K562 (cell line): ENCODE measurements around the gene SMNDC1. TPM values are rescaled to one million over a fixed set of nuclear protein-coding genes. Genes with fewer than 3 reads are reported as not detected.

Experiments used
- CREBBP ChIP-seq: IDR thresholded peaks from one replicate; pipeline ENCODE4 v1.6.1; 2012; ENCODE audit warnings: low read depth, mild to moderate bottlenecking, control low read depth, inconsistent platforms, low read length
- DACH1 ChIP-seq: fragments of 450-650 bp; IDR thresholded peaks from 2 replicates; pipeline ENCODE4 v1.6.1; 2018; ENCODE audit not compliant: partially characterized antibody
- EZH2 ChIP-seq: IDR thresholded peaks from 2 replicates; pipeline ENCODE4 v1.6.1; 2012; ENCODE audit warnings: low read depth, mild to moderate bottlenecking, inconsistent platforms, low read length, borderline replicate concordance
- NCOA2 ChIP-seq, 2 experiments: fragments of 450-650 bp; IDR thresholded peaks; 2 replicates each; pipeline ENCODE4 v1.6.1; 2018; ENCODE audit warnings: mild to moderate bottlenecking in 2 of 2, moderate library complexity in 1 of 2; ENCODE audit not compliant: partially characterized antibody in 2 of 2
- POLR2A ChIP-seq: fragments of 450-650 bp; conservative IDR thresholded peaks from 2 replicates; pipeline ENCODE4 v1.6.1; 2016
- PRMT5 ChIP-seq: sonication (generic); formaldehyde crosslinking; IDR thresholded peaks from 2 replicates; pipeline ENCODE4 v1.5.0; 2020; ENCODE audit warnings: missing genetic modification reagents
- ZNF133 ChIP-seq: fragments of 250-450 bp; sonication (Bioruptor Pico); IDR thresholded peaks from 2 replicates; pipeline ENCODE4 v1.4.0; 2020; ENCODE audit warnings: mild to moderate bottlenecking
- ZNF444 ChIP-seq: fragments of 250-450 bp; sonication (Bioruptor Pico); IDR thresholded peaks from 2 replicates; pipeline ENCODE4 v1.4.0; 2020; ENCODE audit warnings: mild to moderate bottlenecking, moderate library complexity
- ZNF830 ChIP-seq: fragments of 250-450 bp; sonication (Bioruptor Pico); IDR thresholded peaks from 2 replicates; pipeline ENCODE4 v1.5.0; 2021; ENCODE audit warnings: mild to moderate bottlenecking
- polyA plus RNA-seq, 8 experiments: library from polyadenylated mRNA; depleted of rRNA in 4 of 8; stranded (reverse) in 5 of 8; unstranded in 3 of 8; fragments of >200 nt; fragmentation: Nextera tagmentation in 2 of 8; fragmentation: Illumina TruSeq in 1 of 8; extraction: Ambion mirVana in 2 of 8; extraction: Trizol in 1 of 8; gene quantifications; 2 replicates each; pipeline versions ENCODE4 v1.2.1 to v1.2.3, GENCODE V29; 2011 to 2014; ENCODE audit warnings: inconsistent platforms in 1 of 8, missing spikeins in 1 of 8
- total RNA-seq, 7 experiments: library from RNA; depleted of rRNA in 6 of 7; stranded (reverse); fragments of >200 nt in 6 of 7; fragmentation: Illumina TruSeq in 2 of 7; extraction: Trizol in 2 of 7; gene quantifications; 2 replicates each; pipeline versions ENCODE4 v1.2.1 to v1.2.3, GENCODE V29; 2011 to 2021; ENCODE audit warnings: low replicate concordance in 1 of 7
- TF ChIP-seq, protein P1 (sequence below): fragments of 250-450 bp; sonication (Bioruptor Pico); IDR thresholded peaks from 2 replicates; pipeline ENCODE4 v1.8.0; 2021; ENCODE audit warnings: borderline replicate concordance, mild to moderate bottlenecking, moderate library complexity; ENCODE audit not compliant: poor library complexity, severe bottlenecking
- TF ChIP-seq, protein P2 (sequence below): fragments of 250-450 bp; sonication (Bioruptor Pico); IDR thresholded peaks from 2 replicates; pipeline ENCODE4 v1.5.0; 2021
- TF ChIP-seq, protein P3 (sequence below): fragments of 250-450 bp; sonication (Bioruptor Pico); IDR thresholded peaks from 2 replicates; pipeline ENCODE4 v1.4.0; 2020
- TF ChIP-seq, protein P4 (sequence below): fragments of 450-650 bp; IDR thresholded peaks from 2 replicates; pipeline ENCODE4 v1.6.1; 2016; ENCODE audit warnings: mild to moderate bottlenecking
- TF ChIP-seq, protein P5 (sequence below), 2 experiments: fragments of 450-650 bp; IDR thresholded peaks; 2 replicates each; pipeline ENCODE4 v1.6.1; 2016; ENCODE audit warnings: mild to moderate bottlenecking in 2 of 2, borderline replicate concordance in 1 of 2, low read depth in 1 of 2, moderate library complexity in 1 of 2

Gene SMNDC1
- total and polyA plus RNA-seq, 9 of the 15 experiments (the other 6 are each of a cell fraction or from before 2014, with no cell fraction given), result 6.8 to 35.8 (median 12.3) TPM

DNA sequence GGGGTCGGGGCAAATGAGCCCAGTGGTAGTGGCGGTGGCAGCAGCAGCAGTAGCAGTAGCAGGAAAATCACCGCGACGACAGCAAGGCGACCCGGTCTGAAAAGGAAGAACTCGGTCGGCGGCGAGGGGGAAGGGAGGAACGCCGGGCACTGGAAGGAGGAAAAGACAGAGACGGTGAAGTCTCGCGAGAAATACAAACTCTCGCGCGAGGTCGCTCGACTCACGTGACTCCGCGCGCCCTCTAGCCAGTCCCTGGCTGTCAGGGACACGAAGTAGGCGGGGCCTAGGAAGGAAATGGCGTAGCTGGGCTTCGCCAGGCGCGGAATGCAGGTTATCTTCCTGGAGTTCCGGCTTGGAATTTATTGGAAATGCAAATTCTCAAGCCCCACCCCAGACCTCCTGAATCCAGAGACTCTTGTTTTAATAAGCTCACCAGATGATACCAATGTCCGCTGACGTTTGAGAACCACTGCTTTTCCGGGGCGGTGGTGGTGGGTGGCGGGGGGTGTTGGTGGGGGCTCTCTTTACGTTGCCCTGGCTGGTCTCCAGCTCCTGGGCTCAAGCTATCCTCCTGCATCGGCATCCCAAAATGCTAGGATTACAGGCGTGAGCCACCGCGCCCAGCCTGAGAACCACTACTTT, at the start of gene SMNDC1 (continued):
- TF ChIP-seq DACH1 (no peak), NCOA2 (IDR thresholded peaks at IDR 0.05; ENCODE audit: partially characterized antibody in 2 of 2) (no peak), ZNF444 (no peak), EZH2 (no peak), POLR2A (peak; percentile 75), CREBBP (no peak), ZNF133 (CRISPR knock-in tag) (no peak), PRMT5 (CRISPR knock-in tag) (no peak), ZNF830 (CRISPR knock-in tag) (no peak)
- TF ChIP-seq, protein P1, sequence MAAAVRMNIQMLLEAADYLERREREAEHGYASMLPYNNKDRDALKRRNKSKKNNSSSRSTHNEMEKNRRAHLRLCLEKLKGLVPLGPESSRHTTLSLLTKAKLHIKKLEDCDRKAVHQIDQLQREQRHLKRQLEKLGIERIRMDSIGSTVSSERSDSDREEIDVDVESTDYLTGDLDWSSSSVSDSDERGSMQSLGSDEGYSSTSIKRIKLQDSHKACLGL, result no peak
- TF ChIP-seq, protein P2, sequence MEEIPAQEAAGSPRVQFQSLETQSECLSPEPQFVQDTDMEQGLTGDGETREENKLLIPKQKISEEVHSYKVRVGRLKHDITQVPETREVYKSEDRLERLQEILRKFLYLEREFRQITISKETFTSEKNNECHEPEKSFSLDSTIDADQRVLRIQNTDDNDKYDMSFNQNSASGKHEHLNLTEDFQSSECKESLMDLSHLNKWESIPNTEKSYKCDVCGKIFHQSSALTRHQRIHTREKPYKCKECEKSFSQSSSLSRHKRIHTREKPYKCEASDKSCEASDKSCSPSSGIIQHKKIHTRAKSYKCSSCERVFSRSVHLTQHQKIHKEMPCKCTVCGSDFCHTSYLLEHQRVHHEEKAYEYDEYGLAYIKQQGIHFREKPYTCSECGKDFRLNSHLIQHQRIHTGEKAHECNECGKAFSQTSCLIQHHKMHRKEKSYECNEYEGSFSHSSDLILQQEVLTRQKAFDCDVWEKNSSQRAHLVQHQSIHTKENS (CRISPR knock-in tag), result no peak
- TF ChIP-seq, protein P3, sequence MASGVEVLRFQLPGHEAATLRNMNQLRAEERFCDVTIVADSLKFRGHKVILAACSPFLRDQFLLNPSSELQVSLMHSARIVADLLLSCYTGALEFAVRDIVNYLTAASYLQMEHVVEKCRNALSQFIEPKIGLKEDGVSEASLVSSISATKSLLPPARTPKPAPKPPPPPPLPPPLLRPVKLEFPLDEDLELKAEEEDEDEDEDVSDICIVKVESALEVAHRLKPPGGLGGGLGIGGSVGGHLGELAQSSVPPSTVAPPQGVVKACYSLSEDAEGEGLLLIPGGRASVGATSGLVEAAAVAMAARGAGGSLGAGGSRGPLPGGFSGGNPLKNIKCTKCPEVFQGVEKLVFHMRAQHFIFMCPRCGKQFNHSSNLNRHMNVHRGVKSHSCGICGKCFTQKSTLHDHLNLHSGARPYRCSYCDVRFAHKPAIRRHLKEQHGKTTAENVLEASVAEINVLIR (CRISPR knock-in tag), result no peak
- TF ChIP-seq, protein P4, sequence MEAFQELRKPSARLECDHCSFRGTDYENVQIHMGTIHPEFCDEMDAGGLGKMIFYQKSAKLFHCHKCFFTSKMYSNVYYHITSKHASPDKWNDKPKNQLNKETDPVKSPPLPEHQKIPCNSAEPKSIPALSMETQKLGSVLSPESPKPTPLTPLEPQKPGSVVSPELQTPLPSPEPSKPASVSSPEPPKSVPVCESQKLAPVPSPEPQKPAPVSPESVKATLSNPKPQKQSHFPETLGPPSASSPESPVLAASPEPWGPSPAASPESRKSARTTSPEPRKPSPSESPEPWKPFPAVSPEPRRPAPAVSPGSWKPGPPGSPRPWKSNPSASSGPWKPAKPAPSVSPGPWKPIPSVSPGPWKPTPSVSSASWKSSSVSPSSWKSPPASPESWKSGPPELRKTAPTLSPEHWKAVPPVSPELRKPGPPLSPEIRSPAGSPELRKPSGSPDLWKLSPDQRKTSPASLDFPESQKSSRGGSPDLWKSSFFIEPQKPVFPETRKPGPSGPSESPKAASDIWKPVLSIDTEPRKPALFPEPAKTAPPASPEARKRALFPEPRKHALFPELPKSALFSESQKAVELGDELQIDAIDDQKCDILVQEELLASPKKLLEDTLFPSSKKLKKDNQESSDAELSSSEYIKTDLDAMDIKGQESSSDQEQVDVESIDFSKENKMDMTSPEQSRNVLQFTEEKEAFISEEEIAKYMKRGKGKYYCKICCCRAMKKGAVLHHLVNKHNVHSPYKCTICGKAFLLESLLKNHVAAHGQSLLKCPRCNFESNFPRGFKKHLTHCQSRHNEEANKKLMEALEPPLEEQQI, result no peak
- TF ChIP-seq, protein P5, sequence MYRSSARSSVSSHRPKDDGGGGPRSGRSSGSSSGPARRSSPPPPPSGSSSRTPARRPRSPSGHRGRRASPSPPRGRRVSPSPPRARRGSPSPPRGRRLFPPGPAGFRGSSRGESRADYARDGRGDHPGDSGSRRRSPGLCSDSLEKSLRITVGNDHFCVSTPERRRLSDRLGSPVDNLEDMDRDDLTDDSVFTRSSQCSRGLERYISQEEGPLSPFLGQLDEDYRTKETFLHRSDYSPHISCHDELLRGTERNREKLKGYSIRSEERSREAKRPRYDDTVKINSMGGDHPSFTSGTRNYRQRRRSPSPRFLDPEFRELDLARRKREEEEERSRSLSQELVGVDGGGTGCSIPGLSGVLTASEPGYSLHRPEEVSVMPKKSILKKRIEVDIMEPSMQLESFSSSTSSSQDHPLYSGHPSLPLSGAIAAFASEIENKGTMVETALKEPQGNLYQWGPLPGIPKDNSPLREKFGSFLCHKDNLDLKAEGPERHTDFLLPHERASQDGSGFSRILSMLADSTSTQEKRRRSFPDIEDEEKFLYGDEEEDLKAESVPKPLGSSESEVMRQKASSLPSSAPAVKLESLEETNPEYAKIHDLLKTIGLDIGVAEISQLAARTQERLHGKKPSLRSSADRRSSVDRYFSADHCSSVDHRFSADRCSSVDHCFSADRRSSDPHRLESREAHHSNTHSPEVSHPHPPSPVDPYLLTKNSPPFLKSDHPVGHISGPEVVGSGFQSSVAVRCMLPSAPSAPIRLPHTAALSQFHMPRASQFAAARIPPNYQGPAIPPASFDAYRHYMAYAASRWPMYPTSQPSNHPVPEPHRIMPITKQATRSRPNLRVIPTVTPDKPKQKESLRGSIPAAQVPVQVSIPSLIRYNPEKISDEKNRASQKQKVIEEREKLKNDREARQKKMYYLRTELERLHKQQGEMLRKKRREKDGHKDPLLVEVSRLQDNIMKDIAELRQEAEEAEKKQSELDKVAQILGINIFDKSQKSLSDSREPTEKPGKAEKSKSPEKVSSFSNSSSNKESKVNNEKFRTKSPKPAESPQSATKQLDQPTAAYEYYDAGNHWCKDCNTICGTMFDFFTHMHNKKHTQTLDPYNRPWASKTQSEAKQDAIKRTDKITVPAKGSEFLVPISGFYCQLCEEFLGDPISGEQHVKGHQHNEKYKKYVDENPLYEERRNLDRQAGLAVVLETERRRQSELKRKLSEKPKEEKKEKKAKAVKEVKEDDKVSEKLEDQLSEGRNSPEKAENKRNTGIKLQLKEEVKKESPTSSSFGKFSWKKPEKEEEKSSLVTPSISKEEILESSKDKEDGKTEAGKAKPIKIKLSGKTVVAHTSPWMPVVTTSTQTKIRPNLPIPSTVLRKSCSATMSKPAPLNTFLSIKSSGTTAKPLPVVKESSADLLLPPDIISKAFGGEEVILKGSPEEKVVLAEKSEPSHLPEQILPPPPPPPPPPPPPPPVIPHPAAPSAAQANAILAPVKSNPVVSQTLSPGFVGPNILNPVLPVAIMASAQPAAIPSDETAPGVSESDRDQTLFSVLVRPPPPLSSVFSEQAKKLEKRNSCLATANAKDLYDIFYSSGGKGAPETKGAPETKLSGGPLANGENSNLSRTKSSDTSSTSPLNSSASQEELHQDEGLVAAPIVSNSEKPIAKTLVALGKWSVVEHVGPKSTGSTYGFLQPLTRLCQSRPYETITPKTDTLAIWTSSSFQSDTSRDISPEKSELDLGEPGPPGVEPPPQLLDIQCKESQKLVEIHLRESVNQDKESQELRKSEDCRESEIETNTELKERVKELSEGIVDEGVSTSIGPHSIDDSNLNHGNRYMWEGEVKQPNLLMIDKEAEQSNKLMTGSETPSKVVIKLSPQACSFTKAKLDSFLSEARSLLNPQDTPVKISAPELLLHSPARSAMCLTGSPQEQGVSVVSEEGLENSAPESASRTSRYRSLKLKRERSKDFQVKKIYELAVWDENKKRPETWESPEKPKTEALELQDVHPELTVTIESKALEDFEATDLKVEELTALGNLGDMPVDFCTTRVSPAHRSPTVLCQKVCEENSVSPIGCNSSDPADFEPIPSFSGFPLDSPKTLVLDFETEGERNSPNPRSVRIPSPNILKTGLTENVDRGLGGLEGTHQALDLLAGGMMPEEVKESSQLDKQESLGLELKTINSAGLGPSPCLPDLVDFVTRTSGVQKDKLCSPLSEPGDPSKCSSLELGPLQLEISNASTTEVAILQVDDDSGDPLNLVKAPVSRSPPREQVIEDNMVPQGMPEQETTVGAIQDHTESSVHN (IDR thresholded peaks at IDR 0.05; ENCODE audit: borderline replicate concordance in 1 of 2, low read depth in 1 of 2), result no peak
